ENCODE data around the gene ANO10.

Gene ANO10

DNA sequence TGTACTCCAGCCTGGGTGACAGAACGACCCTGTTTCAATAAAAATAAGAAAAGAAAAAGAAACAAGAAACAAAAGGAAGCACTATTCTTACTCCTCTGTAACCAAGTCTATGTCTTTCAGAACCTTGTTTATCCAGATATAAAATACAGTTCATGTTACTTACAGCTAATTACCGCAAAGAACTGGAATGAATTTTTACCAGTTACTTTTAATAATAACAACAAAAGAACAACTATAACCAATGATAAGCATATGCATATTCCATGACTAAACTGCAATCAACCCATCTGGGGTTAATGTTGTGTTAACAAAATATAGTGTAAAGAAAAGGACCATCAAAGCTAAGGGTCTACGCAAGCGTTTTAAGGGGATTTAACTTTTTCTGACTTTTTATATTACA, 212.3 kb downstream of the ANO10 start:
- no peak for DNase-seq

DNA sequence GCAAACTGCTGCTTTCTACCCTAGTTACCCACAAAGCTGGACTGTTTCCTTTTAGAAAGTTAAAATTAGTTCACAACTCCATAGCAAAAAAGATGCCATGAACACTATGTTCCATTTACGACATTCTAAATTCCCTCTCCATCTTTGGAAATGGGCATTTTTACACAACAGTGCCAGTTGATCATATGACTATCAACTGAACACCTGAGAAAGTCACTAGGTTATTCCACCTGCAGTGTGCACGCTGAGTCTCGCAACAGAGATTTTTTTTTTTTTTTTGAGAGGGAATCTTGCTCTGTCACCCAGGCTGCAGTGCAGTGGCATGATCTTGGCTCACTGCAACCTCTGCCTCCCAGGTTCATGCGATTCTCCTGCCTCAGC, 215.2 kb downstream of the ANO10 start:
- DNase-seq, result no peak

DNA sequence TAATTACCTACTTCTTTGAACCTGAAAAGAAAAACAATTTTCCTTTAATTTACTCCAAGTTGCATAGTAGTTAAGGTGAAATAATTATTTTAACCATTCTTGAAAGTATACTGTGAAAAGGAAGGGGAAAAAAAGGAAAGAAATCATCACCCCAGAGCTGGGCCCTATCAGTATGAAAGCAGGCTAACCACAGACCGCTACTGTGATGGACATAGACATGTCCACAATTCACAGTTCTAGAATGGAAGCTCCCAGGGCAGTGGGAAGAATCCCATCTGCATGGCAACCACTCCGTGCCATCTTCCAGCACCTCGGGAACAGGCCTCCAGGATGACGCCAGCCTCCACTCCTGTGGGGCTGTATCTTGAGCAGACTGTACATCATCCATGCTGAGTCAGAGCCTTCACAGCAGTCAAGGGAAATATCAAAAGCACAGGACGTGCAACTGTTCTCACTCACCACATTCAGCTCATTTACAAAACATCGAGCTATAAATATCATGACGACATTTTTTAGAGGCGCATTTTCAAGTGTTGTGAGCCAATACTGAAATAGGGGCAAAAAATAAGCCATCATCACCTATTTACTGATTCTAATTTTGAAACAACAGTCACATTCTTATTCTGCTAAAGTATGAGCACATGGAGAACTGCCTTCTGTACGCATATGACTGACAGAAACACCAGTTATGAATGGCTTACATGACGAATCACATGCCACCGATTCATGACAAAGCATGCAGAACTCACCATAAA, 215.7 kb downstream of the ANO10 start:
- no peak for DNase-seq

DNA sequence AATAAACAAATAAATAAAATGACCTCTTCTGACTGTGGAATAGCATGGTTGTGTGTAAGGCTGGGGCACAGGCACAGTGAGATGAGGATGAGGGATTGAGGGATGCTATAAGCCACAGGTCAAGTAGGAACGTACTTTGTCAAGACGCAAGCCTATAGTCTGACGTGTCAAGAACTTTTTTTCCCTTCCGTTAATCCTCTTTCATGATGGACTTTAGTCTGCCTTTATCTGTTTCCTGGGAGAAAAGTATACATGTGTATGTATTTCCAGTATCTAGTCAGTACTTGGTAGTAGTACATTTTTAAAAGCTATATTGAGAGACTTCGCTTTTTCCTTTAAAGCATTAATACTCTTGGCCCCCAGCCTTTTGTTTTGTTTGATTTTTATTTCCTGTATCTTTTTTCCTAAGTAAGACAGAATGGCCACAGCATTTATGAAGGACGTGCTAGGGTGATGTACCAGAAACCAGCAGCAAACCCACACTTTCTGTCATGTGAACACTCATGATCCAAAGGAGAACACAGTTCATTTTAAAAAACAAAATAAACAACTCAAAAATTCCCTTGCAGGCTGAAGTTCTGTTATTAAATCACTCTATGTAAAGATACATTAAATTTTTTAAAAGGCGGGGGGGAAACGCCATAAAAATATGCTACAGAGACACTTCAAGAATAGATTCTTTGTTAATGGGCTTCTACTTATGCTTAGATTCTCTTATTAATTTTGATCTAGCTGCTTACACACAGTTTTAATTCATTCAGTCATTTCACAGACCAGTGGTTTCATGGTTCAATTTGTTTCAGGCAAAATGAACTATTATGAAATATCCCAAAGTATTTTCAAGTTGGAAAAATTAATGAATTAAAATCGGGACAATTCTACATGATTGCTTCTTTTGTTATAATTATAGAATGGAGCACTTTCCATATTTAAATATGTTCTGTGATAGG, 220.8 kb downstream of the ANO10 start:
- no peak for DNase-seq

DNA sequence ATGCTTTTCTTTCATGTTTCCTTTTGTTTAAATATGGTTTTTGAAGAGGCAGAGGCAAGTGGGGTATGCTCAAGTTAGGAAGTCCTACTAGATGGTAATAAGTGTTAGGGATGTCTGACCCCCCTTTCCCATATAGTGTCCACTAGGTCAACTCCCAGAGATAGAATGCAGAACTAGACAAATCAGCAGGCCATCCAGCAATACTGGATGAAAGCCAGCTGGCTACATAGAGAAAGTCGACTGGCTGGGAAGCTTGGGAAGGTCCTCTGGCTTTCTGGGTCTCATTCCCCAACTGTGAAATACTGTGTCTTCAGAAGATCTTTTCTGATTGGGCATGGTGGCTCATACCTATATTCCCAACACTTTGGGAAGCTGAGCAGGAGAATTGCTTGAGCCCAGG, 221.6 kb downstream of the ANO10 start:
- DNase-seq, result no peak

DNA sequence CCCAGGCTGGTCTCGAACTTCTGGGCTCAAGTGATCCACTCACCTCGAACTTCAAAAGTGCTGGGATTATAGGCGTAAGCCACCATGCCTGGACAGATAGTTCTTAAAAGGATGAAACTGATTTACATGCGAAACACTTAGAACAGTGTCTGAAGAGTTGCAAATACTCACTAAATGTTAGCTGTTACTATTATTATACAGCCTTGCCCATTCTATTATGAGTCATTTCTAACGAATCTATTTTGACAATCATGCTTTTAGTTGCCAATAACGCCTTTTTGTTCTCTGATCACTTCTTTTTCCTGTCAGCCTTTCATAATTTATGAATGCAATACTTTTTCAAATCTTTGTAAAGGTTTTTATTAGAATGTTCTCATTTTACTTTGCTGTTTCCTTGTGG, 222.8 kb downstream of the ANO10 start:
- no peak for DNase-seq

DNA sequence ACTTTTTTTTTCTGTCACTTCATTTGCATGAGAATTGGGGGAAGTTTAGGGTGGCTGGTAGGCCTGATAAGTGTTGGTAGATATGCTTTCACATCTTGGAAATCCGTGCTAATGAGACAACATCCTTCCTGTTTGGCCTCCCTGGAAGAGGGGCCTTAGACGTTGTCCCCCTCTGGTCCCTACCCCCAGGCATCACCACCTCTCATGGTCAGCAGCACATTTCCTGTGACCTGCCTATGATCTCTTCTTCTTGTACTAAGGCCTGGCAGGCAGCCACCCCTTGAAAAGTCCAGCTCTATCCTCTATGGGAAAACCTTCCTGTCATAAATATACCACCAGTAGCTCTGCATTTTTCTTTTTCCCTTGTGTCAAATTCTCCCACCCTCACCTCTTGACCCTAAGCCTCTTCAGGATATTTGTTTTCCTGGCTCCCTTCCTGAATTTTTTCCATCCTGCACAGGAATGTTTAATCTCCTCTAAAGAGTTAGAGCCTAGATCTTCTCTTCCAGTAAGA, 227.7 kb downstream of the ANO10 start:
- no peak for DNase-seq

DNA sequence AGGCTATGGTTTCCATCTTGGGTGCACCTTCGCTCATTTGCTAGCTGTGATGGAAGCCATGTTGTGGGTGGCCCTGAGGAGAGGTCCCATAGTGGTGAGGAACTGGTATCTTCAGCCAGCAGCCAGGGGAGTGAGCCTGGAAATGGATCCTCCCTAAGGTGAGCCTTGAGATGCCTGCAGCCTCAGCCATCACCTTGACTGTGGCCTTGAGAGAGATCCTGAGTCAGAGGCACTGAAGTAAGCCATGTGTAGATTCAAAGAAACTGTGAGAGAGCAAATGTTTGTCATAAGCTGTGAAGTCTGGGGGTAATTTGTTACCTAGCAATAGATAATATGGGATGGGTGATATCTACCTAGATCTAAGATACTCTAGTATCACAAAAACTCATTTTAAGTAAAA, 230.2 kb downstream of the ANO10 start:
- DNase-seq, result no peak

DNA sequence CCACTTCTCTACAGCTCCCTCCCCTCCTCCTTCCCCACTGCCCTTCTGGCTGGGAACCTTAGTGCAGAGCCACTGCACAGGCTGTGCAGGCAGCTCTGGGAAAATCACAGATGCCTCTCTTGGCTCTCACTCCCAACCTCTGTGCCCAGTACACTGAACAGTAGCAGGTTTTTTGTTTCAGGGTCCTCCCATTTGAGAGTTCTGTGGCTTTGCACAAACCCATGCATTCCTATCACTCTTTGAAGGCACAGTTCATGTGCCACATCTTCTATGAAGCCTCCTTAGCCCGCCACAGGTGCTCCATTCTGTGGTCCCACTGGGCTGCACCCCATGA, 231.6 kb downstream of the ANO10 start:
- DNase-seq, result no peak

DNA sequence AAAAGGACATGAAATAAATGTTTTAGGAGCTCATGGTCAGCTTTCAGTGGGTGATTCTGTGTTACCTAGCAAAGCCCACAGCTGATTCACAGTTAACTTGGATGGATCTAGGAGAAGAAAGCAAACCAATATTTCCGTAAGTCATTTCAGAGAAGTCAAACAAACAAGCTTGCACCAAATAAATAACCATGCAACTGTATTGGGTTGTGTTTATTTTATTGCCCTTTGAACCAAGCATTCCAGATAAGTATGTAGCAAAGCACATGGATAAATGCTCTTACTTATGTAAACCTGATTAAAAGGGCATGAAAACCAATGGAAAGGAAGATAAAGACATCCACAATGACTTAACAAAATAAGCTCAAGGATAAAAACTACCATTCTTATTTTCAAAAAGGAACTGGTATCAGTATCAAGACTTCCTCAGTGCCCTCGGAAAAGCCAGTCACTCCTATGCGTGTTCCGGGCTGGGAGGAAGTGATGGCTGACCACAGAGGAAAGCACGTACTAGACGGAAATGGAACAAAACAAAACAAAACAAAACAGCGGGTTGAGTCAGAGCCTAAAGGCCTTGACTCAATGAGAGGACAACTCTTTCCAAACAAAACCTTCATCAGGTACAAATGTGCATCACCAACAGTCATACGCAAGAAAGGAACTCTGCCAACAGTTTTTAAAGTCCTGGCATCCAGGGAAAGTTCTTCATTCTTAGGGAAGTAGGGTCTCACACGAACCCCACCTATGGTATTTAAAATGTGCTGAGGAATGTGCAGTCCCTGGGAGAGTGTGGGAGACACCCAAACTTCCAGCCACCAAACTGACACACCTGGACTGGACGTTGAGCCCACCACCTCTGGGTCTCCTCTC, 232.2 kb downstream of the ANO10 start:
- DNase-seq, result no peak

DNA sequence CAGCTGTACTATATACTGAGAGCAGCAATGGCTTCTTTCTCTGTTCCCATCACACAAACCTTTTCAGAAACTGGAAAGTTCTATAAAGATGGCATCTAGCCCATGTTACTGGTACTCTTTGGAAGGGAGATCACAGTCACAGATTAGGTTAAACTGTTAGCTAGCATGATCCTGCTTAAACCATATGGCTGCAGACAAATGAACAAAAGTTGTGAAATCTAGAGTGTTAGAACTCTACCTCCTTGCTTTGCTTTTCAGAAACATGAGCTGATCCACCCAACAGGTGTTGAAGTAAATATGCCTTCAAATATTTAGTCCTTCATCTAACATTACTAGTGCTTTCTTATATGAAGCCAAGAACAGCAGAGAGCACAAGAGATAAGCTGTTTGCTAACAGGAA, 232.9 kb downstream of the ANO10 start:
- DNase-seq, result no peak

DNA sequence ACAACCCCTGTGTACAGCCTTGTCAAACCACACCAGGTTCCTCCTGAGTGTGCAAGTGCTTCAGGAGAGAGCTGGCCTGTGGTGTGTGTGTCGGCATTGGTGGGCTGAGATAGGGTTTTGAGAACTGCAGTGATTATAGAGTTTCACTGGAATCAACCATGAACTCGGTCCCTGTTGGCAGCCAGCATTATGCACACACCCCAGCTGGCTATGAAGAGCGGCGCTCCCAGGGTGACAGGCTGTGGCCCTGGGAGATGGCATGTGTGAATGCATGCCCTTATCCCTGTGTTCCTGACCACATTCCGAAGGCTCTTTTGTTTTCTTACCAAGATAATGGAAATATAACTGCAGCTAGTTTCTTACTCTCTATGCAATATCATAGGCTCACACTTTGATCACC, 233.6 kb downstream of the ANO10 start:
- no peak for DNase-seq

DNA sequence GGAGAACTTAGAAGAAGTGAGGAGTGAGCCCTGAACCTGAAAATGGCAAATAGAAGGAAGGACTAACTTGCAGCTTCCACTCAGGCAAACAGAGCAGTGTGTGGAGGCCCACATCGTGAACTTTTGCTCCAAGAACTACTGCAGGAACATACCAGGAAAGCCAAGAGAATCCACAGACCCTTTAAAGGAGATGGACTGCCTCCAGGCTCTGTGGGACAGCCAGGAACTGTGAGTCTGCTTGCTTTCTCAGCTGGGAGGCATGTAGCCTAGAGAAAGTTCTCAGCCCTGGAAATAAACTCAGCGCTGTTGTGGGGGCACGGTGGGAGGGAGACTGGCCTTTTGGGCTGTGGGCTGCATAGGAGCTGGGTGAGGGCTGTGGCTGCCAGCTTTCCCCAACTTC, 242.5 kb downstream of the ANO10 start:
- no peak for DNase-seq

DNA sequence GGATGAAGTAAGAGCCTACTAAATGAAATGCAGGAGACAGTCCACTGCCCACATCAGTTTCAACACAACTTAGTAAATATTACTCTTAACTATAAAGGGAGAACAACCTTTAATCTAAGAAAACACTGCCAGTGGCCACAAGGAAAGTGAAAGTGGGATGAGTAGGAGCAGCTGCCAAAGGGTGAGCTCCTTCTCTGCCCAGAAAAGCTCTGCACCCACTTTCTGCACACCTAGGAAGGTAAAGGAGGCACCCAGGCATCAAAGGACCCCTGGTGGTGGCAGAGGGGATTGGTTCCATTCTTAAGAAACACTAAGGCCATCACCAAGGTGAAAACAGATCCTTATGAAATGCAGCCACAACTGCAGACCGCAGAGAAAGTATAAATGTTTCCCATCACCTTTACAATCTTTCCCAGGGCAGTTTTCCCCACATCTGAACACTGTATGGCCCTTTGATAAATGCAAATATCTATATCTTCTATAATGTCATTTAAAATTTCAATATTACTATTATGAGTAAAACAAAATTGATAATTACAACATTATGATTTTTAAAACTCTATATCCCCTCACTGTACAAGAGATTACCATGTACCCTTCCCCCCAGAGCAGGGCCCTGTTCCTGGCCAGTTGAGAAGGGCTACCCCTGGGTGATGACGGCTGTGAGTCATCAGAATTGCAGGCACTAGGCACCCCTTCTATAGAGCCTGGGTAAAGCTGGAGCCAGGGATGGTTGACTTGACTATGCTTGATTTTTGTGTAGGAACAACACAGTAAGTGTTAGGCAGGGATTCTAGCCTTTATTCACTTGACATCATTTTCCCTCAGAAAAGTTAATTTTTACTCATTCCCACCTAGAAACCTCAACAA, 243.5 kb downstream of the ANO10 start:
- no peak for DNase-seq

DNA sequence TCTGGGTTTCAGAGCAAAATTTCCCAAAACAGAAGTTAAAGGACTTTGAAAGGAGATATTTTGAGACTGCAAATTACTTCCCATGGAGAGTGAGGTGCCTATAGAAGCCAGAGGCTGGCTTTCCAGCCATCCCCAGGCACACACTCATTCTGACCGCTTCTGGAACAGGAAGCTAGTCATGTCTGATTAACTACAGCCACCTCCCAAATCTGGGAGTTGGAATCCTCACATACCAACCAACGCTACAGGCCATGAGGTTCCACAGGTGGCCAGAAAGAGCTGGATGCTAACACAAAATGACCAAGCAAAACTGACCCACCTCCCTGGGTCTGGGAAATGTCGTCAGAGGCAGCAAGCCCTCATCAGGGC, 248.3 kb downstream of the ANO10 start:
- no peak for DNase-seq

DNA sequence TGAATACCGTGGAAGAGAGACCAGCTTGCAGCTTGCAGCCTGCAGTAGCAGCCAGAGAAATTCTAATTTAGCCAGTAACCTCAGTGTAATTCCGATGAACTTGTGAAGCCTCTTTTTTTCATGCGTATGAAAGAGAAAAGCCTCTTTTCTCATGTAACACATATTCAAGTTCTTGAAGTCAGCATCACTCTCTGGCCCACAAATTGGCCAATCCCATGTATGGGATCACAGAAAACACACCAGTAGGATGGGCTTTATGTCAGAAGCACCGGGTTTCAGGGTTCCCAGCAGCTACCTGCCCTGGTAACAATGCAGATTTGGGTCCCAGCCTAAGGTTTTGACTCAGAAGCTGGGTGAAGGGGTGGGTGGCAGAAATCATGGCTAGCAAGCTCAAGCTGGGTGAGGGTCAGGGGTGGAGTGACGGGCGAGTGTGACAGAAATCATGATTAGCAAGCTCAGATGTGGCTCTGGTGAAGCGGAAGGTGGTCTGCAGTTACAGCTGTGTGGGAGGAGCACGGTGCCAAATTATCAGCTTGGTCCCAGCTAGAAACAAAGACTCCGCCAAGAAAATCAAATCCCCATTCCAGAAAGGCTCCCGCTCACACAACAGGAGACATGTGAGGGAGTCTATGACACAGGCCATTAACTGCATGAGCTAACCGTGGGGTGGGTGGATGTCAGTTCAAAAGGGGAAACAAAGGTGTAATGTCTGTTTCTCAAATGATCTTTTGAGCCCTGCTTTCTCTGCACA, 248.8 kb downstream of the ANO10 start:
- DNase-seq, result no peak

DNA sequence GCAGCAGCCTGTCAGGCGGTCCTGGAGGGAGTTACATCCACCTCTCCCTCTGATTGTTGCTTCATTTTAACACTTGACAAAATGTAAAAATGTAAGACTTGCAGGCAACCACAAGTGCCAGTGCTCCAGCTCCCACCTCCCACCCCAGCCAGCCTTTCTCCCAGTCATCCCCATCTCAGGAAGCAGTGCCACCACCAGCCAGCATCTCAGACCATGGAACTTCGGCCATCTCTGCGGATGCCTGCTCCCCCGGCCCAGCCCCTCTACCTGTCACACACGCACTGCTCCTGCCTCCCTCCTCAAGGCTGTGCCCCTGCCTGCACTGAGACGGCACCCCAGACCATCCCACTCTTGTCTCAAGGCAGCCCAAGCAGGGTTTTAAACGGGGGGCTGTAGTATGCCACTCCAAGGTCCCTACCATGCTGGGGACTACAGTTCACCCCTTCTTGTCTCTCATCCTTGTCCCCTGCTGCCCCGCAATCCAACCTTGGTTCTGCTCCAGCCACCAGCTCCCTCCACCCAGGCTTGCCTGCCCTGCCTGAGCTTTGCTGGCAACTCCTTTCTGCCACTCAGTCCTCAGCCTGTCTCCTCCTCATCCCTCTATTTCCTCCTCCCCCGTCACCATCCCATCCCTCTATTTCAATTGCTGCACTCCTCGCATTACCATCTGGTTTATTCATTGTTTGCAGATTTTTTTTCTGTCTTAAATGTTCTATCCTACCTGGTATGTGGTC, 249.6 kb downstream of the ANO10 start:
- no peak for DNase-seq

DNA sequence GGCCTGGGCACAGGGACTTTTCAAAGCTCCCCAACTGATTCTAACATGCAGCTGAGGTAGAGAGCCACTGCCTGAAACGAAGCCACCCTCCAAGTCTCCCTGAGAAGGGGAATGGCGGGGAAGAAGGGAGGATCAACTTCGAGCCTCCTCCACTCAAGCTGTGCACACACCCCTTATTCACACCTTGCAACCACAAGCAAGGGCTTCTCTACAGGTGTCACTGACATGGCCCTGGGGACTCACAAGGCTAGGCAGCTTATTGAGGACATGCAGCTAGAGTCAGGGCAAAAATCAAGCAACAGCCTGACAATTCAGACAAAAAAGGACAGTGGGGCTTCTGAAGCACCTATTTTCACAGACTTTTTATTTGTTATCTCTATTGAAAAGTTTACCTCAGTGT, 250.3 kb downstream of the ANO10 start:
- DNase-seq, result no peak

DNA sequence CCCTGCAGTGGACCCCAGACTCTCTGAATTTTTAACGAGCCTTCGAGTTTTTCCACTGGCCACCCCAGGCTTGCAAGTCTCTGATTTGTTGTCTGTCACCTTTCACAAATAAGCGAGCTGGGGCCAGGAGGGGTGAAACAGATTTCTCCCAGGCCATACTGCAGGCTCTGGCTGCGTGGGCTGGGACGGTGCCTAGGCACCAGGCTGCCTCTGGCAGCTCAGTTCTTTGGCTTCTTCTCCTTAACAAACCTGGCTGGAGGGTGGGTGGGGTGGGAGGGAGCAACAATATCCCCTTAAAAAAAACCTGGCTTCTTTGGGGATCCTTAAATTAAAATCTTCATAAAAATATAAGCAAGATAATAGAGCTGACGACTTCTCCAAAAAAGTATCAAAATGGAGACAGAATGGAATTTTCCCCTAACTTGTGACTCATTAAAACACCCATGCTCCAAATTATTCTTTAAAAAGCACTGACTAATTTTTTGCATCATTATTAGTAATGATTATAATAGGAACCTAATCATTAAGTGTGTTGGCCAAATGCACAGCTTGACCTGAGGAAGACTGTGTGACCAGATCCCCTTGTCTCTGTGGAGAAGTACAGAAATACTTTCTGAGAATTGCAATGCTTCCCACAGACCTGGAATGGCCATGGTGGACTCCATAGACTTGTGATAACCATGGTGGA, 251.4 kb downstream of the ANO10 start:
- no peak for DNase-seq
